Left lobe of liver (tissue), 2 donors: ENCODE data around the gene TNFSF9. TPM values are rescaled to one million over a fixed set of nuclear protein-coding genes. Genes with fewer than 3 reads are reported as not detected.
A peak's percentile ranks its signal among the peaks of the same experiment; 100 is the strongest.
"Not testable (repeated sequence)": the region's sequence is repeated elsewhere in the genome, so short reads cannot be mapped to it uniquely, and the experiment has no call there.

Experiments used
- ATAC-seq: fragments of 200-7000 bp; cut with Tn5 transposase; one replicate; pipeline ENCODE4 v1.9.1; 2020; ENCODE audit warnings: mild to moderate bottlenecking, moderate library complexity
- DNase-seq: peaks from one replicate; pipeline ENCODE4 v3.0.0-alpha.2; 2020; ENCODE audit warnings: low spot score
- total RNA-seq: library from RNA; stranded (reverse); gene quantifications from one replicate; pipeline ENCODE4 v1.2.1, GENCODE V29; 2021
- donor health status: DM: no; HTN: no; CAD: no; lungs with moderate emphysema.
- donor health status: DM: no; HTN: yes; CAD: no.

The TNFSF9 gene
- total RNA-seq, 1 donor from 2014 or later, result 0.13 TPM

GRCh38 chr19:6508028-6508771 lies 22.6 kb upstream of the TNFSF9 start:
- not testable (repeated sequence) for ATAC-seq, DNase-seq

DNA sequence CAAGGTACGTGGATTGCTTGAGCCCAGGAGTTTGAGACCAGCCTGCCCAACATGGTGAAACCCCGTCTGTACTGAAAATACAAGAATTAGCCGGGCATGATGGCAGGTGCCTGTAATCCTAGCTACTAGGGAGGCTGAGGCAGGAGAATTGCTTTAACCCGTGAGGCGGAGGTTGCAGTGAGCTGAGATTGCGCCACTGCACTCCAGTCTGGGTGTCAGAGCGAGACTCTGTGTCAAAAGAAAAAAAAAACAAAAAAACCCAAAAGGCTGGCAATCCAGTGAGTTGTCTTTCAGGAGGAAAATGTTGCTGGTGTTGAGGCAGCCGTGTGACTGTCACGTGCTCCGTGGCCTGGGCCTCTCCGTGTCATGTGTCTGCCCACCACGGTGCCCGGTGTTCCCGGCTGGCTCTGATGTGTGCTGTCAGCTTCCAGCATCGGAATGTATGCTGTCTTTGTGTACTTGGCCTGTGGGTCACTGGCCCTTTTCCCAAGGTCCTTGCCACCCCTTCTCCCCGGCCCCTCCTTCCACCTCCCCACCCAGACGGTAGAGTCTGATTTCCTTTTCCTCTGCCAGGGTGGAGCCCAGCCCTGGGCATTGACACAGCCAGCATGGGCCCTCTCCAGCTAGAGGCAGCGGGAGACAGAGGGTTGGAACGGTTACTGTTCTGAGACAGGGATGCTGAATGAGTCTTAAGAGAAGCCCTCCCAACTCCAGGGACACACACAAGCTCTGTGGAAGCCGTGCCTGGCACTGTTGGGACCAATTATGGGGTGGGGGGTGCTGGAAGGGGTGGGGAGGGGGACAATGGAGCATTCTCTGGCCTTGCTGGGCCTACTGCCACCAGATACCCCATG lies 21.5 kb upstream of the TNFSF9 start:
- ATAC-seq (peak; percentile 54), DNase-seq (no peak)

DNA sequence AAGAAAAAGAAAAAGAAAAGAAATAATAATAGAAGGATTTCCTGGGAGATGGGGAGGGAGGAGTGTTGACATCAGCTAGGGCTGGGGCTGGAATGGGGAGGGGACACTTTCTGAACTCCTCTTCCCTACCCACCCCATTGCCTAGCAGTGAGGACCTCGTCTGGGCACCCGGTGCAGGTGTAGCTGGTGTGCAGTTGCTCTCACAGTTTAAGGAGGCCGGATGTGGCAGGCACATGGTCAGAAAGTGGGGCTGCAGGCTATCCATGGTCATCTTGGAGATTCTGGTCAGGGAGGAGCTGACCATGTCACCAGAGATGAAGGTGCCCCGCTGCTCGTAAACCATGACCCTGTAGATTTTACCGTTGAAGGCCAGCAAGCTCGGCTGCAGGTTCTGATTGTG lies 20.2 kb upstream of the TNFSF9 start:
- no peak for DNase-seq
- ATAC-seq, result no peak

- ATAC-seq (no peak), DNase-seq (no peak)
These were observed 16.7 kb upstream of the TNFSF9 start for GRCh38 chr19:6514089-6514488.

GRCh38 chr19:6514926-6515544 lies 15.8 kb upstream of the TNFSF9 start:
- no peak for ATAC-seq
- DNase-seq, result no peak

GRCh38 chr19:6516018-6516658 lies 14.7 kb upstream of the TNFSF9 start:
- peak; percentile 85 for ATAC-seq

DNA sequence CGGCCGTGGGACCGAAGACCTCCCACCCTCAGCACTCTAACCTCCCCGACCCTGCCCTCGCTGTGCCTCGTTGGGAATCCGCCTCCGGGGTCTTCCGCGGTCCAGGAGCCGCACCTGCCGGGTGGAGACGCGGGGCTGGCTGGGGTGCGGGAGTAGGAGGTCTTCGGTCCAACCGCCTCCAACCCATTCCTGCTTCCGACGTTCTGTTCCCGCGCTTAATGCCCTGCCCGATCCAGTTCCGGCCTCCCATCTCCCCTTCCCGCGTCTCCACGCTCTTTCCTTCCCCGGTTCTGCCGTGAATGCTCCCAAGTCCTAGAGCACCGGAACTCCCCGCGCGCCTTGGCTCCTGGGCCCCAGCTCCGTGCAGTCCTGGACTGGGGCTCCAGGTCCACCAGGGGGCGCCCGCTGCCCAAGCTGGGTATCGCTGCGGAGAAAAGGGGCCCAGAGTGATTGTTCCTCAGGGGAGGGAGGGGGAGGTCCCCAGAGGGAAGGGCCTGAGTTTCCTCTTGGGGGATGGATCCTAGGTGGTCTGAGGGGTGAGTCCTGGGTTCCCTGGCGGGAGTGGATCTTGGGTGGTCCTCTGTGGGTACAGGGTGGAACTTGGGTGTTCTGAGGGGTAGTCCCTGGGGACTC lies 14.1 kb upstream of the TNFSF9 start:
- DNase-seq (peak; percentile 84), ATAC-seq (peak; percentile 89)

More at GRCh38 chr19:6516018-6516658, 14.7 kb upstream of the TNFSF9 start:
- peak; percentile 83 for DNase-seq

DNA sequence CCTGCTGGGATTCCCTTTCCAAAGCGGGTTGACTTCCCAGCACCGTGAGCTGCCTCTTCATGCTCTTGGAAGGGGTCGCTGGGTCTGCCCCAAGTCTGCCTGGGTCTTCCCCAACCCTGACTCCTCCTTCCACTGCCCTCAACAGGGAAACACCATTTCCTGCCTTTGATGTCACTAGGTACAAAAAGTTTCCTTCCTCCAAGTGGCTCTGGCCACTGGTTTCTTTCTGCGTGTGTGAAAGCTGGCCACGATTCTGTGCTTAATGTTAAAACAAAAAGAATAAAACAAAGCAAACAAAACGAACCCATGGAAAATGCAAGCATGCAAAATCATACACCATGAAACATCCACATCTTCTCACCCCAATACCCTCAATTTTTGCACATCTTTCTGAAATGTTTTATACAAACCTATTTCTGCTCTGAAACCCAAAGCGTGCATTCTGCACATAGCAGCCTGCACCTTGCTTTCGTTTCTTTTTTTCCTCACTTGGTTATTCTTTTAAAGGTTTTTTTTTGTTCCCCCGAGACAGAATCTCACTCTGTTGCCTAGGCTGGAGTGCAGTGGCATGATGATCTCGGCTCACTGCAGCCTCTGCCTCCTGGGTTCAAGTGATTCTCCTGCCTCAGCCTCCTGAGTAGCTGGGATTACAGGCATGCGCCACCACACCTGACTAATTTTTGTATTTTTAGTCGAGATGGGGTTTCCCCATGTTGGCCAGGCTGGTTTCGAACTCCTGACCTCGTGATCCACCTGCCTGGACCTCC lies 12.5 kb upstream of the TNFSF9 start:
- no peak for ATAC-seq
- DNase-seq, result no peak

DNA sequence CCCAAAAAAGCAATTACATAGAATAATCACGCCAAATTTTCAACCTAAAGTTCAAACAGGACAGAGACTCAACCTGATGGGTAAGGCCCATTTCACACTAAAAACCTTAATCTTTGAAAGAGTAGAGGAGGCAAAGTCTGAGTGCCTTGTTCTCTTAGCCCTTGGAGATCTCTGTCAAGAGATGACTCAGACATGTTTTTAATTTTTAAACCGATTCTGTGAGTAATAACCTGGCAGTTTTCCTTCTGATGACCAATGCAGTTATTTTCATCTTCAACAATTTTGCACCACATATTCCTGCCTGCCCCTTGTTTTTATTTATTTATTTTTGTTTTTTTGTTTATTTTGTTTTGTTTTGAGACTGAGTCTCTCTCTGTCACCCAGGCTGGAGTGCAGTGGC lies 11.5 kb upstream of the TNFSF9 start:
- no peak for ATAC-seq
- no peak for DNase-seq

GRCh38 chr19:6521718-6522646 lies 8.8 kb upstream of the TNFSF9 start:
- no peak for ATAC-seq

GRCh38 chr19:6522712-6523111 lies 8.1 kb upstream of the TNFSF9 start:
- ATAC-seq (no peak), DNase-seq (no peak)

More at GRCh38 chr19:6521718-6522646, 8.8 kb upstream of the TNFSF9 start:
- DNase-seq, result no peak

GRCh38 chr19:6524311-6524710 lies 6.5 kb upstream of the TNFSF9 start:
- ATAC-seq (no peak), DNase-seq (no peak)

GRCh38 chr19:6527893-6528543 lies 2.8 kb upstream of the TNFSF9 start:
- ATAC-seq, result no peak
- no peak for DNase-seq

GRCh38 chr19:6528544-6529121 lies 2.2 kb upstream of the TNFSF9 start:
- no peak for ATAC-seq
- DNase-seq, result no peak

DNA sequence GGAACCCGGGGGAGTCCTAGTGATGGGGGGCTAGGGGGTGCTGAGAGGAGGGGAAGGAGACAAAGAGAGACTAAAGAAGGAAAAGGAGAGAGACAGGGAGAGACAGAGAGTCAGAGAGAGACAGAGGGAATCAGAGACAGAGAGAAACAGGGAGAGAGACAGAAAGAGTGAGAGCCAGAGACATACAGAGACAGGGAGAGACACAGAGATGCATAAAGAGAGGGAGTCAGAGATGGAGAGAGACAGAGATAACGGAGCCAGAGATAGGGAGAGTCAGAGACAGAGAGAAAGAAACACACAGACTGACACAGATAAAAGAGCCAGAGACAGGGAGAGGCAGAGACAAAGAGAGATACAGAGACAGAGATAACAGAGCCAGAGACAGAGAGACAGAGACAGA lies 1.5 kb upstream of the TNFSF9 start:
- ATAC-seq (no peak), DNase-seq (no peak)

GRCh38 chr19:6529937-6530385 lies 865 bp upstream of the TNFSF9 start:
- no peak for DNase-seq
- no peak for ATAC-seq

DNA sequence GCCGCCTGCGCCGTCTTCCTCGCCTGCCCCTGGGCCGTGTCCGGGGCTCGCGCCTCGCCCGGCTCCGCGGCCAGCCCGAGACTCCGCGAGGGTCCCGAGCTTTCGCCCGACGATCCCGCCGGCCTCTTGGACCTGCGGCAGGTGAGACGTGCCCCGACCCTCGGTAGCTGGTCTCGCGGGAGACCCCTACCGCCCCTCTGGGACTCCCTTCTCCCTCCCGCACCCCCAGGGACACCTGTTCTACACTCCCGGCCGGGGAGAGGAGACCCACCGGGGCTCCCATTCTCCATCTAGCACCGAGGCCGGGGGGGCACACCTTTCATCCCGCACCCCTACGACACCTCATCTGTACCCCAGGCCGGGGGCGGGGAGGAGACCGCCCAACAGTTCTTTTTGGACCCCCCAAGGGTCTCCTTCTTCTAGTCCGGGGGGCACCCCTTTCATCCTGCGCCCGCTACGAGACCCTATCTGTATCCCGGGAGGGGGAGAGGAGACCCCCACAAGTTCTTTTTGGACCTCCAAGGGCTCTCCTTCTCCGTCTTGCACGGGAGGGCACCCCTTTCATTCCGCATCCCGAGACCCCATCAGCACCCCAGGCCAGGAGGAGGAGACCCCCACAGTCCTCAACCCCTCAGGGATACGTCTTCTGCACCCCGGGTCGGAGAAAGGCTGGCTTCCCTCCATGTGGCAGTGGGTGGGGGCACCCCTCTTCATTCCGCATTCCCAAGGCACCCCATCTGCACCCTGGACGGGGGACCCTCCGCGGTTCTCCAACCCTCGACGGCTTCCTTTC lies 533 bp downstream of the TNFSF9 start:
- ATAC-seq (no peak), DNase-seq (no peak)
